ENCODE data around the gene RARRES2.

RARRES2 gene

GRCh38 chr7:150330211-150330885, 11.1 kb downstream of the RARRES2 start:
- H3K4me3 ChIP-seq (ENCODE audit: low read length), result no peak overlapping the region
- no peak for TF ChIP-seq ZNF274 (IDR thresholded peaks at IDR 0.05; ENCODE audit: low read depth, low read length)

- no peak overlapping the region for H3K4me3 ChIP-seq (ENCODE audit: low read length)
- TF ChIP-seq ZNF274 (IDR thresholded peaks at IDR 0.05; ENCODE audit: low read depth, low read length), result no peak
Observed at GRCh38 chr7:150329331-150330120, 11.9 kb downstream of the RARRES2 start.

- H3K4me3 ChIP-seq (ENCODE audit: low read length), result no peak overlapping the region
- no peak for TF ChIP-seq ZNF274 (IDR thresholded peaks at IDR 0.05; ENCODE audit: low read depth, low read length)
Observed at GRCh38 chr7:150327308-150327707, 14.1 kb downstream of the RARRES2 start.

GRCh38 chr7:150326657-150327268, 14.7 kb downstream of the RARRES2 start:
- no peak overlapping the region for H3K4me3 ChIP-seq (ENCODE audit: low read length)
- no peak for TF ChIP-seq ZNF274 (IDR thresholded peaks at IDR 0.05; ENCODE audit: low read depth, low read length)

GRCh38 chr7:150325901-150326300, 15.5 kb downstream of the RARRES2 start:
- H3K4me3 ChIP-seq (ENCODE audit: low read length), result no peak overlapping the region
- no peak for TF ChIP-seq ZNF274 (IDR thresholded peaks at IDR 0.05; ENCODE audit: low read depth, low read length)

- no peak for TF ChIP-seq ZNF274 (IDR thresholded peaks at IDR 0.05; ENCODE audit: low read depth, low read length)
- no peak overlapping the region for H3K4me3 ChIP-seq (ENCODE audit: low read length)
Observed at GRCh38 chr7:150325110-150325611, 16.3 kb downstream of the RARRES2 start.

GRCh38 chr7:150324373-150324961, 17.0 kb downstream of the RARRES2 start:
- peak overlapping the region; percentile 88; the same call in 1 of the 2 replicates for H3K4me3 ChIP-seq (ENCODE audit: low read length)

GRCh38 chr7:150323682-150324372, 17.6 kb downstream of the RARRES2 start:
- TF ChIP-seq ZNF274 (IDR thresholded peaks at IDR 0.05; ENCODE audit: low read depth, low read length), result no peak
- H3K4me3 ChIP-seq (ENCODE audit: low read length), result peak overlapping the region; percentile 88

More at GRCh38 chr7:150324373-150324961, 17.0 kb downstream of the RARRES2 start:
- TF ChIP-seq ZNF274 (IDR thresholded peaks at IDR 0.05; ENCODE audit: low read depth, low read length), result no peak

- peak within 1 kb of the TSS; percentile 88 for H3K4me3 ChIP-seq (ENCODE audit: low read length)
- no peak for TF ChIP-seq ZNF274 (IDR thresholded peaks at IDR 0.05; ENCODE audit: low read depth, low read length)
Observed at GRCh38 chr7:150322833-150323681, 18.4 kb downstream of the RARRES2 start, which contains the start of the genes ACTR3C and LRRC61. Gene ACTR3C, minus strand, starts transcription at chr7:150323545. Its CDS starts 28,249 bp downstream, at chr7:150295296. Gene LRRC61, plus strand, starts transcription at chr7:150323355. Its CDS starts 13,507 bp downstream, at chr7:150336862.

GRCh38 chr7:150322114-150322832, 19.2 kb downstream of the RARRES2 start:
- no peak for TF ChIP-seq ZNF274 (IDR thresholded peaks at IDR 0.05; ENCODE audit: low read depth, low read length)
- H3K4me3 ChIP-seq (ENCODE audit: low read length), result peak overlapping the region; percentile 88

- TF ChIP-seq ZNF274 (IDR thresholded peaks at IDR 0.05; ENCODE audit: low read depth, low read length), result no peak
- peak overlapping the region; percentile 88; the same call in 1 of the 2 replicates for H3K4me3 ChIP-seq (ENCODE audit: low read length)
Observed at GRCh38 chr7:150321788-150322113, 19.7 kb downstream of the RARRES2 start.

Data from GM08714 (cell line).